Activated naive CD8-positive, alpha-beta T cell treated with anti-CD3 and anti-CD28 coated beads, Interleukin-2, amount 10 ng/mL, durations not matched to agents 7 days and 5 days (primary cell): ENCODE results near the gene TRIM66. TPM values are rescaled to one million over a fixed set of nuclear protein-coding genes. Genes with fewer than 3 reads are reported as not detected.

ENCODE experiments used
- ATAC-seq: fragments of 150-1000 bp; cut with Tn5 transposase; one replicate; pipeline ENCODE4 v1.10.0; 2021; ENCODE audit warnings: low read depth, moderate library complexity
- POLR2A ChIA-PET: fragments of 350-600 bp; sonication (Branson Sonifier 250); formaldehyde crosslinking; loops from one replicate; lab custom pipeline; 2021; ENCODE audit warnings: antibody characterized with exemption; lab: Charles Lee
- DNase-seq: peaks from one replicate; pipeline ENCODE4 v3.0.0; 2021
- H3K27ac Mint-ChIP-seq: one replicate; pipeline ENCODE4 v1.8.0; 2022; ENCODE audit warnings: mild to moderate bottlenecking, mixed read lengths
- H3K27me3 Mint-ChIP-seq: one replicate; pipeline ENCODE4 v1.8.0; 2022; ENCODE audit warnings: mild to moderate bottlenecking, moderate library complexity, mixed read lengths
- H3K36me3 Mint-ChIP-seq: one replicate; pipeline ENCODE4 v1.8.0; 2021; ENCODE audit warnings: mild to moderate bottlenecking, mixed read lengths
- H3K4me1 Mint-ChIP-seq: one replicate; pipeline ENCODE4 v1.8.0; 2021; ENCODE audit warnings: mixed read lengths
- H3K4me3 Mint-ChIP-seq: one replicate; pipeline ENCODE4 v1.8.0; 2022; ENCODE audit warnings: mild to moderate bottlenecking, moderate library complexity, mixed read lengths
- H3K9me3 Mint-ChIP-seq: one replicate; pipeline ENCODE4 v1.8.0; 2021; ENCODE audit warnings: mixed read lengths
- total RNA-seq, 2 experiments: library from RNA; stranded (reverse); gene quantifications; one replicate each; pipeline ENCODE4 v1.2.3, GENCODE V29; 2021

The TRIM66 gene
- total RNA-seq, 2 experiments from 2014 or later: 35.3 to 35.8 TPM

DNA sequence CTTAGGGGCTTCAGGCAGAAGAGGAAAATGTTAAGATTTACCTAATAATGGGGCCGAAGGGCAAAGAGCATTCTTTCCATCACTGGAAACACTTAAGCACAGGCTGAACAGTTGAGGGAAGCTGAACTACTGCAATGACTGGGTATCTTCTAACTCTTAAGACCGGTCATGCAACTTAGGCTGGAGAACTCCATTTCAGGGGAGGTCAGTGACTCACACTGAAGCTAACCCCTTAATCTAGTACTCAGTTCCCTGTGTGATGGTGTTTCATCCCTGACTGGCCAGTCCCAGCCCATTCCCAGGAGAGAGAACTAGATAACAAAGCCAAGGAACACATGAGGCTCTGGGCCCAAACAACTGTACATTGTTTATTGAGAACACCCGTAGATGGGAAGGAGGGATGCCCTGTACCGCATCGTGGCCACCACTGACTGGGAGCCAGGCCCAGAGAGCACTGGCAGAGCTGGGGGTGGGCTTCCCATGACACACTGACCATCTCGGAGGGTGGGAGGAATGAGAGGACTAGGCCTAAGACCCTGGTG is 10.6 kb upstream of the TRIM66 start:
- POLR2A ChIA-PET: no interaction called here
- H3K27ac Mint-ChIP-seq: no peak overlapping the region
- peaks cover 27% of the 10 kb centered on the region for H3K4me1 Mint-ChIP-seq
- H3K9me3 Mint-ChIP-seq: no peaks in the 10 kb centered on the region
- peaks cover 10% of the 10 kb centered on the region for H3K36me3 Mint-ChIP-seq
- no peak for DNase-seq
- no peaks in the 10 kb centered on the region for H3K27me3 Mint-ChIP-seq
- no peak overlapping the region for H3K4me3 Mint-ChIP-seq
- ATAC-seq: no peak

DNA sequence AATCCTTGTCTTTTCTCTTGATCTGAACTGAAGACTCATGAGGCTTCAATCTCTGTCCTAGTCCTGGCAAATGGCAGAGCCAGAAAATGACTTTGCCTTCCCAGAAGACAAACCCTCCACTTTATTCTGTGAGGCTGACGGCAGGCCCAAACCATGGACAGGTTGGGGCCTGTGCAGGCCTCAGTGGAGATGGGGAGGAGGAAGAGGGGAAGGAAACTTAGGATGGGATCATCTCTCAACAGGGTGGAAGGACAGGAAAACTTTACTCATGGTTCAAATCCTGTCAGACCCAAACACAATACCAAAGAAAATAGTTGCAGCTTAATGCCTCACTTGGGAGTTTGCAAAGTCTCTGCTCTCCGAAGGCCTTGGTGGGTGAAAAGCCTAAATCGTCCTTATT is 10.0 kb upstream of the TRIM66 start:
- Mint-ChIP-seq H3K36me3 (peaks cover 13% of the 10 kb centered on the region), H3K9me3 (no peaks in the 10 kb centered on the region), H3K27ac (no peak overlapping the region), H3K27me3 (no peaks in the 10 kb centered on the region), H3K4me1 (peaks cover 32% of the 10 kb centered on the region), H3K4me3 (no peak overlapping the region)
- POLR2A ChIA-PET: no interaction called here
- no peak for ATAC-seq
- no peak for DNase-seq

DNA sequence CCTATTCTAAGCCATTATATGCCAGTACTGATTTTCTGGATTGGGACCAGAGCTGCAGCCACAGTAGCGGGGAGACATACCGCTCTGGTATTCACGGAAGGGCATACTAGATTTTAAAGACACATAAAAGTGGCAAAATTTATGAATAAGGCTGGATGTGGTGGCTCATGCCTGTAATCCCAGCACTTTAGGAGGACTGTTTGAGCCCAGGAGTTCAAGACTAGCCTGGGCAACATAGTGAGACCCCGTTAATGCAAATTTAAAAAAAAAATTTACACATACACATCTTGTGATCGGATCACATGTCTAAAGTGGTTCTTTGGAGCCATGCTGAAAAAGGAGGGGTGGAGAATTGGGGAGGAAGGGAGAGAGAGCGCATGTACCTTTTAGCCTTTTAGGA is 9.1 kb upstream of the TRIM66 start:
- H3K27ac Mint-ChIP-seq: no peak overlapping the region
- ATAC-seq (no peak), DNase-seq (no peak)
- POLR2A ChIA-PET: interaction anchor here (2.1 kb wide), 1 partner anchor 9 kb away, joined by 12 read pairs; the partner anchor contains the start of genes RPL27A and TRIM66
- no peak overlapping the region for H3K4me3 Mint-ChIP-seq
- peaks cover 34% of the 10 kb centered on the region for H3K4me1 Mint-ChIP-seq
- no peaks in the 10 kb centered on the region for H3K27me3 Mint-ChIP-seq
- no peaks in the 10 kb centered on the region for H3K9me3 Mint-ChIP-seq
- peaks cover 13% of the 10 kb centered on the region for H3K36me3 Mint-ChIP-seq

DNA sequence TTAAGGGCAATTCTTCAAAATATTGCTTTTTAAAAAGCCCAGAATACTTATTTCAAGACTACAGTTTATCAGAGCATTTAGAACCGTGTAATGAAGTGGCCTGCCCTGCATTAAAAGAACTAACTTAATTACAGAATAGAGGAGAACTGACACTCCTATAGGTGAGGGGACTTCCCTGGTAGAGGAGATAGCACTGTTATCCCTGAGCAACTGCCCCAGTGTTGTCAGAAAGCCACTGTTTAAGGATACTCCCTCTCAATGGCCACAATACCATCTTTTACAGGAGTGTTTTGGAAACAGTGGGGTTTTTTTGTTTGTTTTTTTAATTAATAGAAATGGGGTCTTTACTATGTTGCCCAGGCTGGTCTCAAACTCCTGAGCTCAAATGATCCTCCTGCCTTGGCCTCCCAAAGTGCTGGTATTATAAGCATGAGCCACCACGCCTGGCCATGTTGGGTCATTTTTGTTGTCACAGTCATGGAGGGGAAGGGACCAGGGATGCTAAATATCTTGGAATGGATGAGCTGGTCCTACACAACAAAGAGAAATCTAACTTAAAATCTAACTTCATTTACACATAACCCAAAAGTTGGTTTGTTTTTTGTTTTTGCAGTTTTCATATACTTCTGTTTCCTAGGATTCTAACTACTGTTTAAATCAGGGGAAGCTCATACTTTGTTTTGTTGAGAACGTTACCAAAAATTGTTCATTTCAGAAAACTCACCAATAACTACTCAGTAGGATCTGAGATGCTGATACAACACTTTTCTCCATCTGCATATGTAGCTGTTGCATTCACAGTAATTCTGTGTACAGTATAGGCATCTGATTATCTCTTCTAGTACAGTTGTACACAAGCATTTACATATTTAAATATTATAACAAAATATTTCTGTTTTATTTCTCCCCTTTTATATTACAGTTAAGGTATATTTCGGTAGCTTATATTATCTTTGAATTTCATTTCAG is 8.2 kb upstream of the TRIM66 start:
- POLR2A ChIA-PET: interaction anchor here (2.1 kb wide), 1 partner anchor 9 kb away, joined by 12 read pairs; the partner anchor contains the start of genes RPL27A and TRIM66
- no peak for DNase-seq
- Mint-ChIP-seq H3K4me1 (peaks cover 35% of the 10 kb centered on the region), H3K4me3 (peak overlapping the region; percentile 96), H3K9me3 (no peaks in the 10 kb centered on the region), H3K36me3 (peaks cover 10% of the 10 kb centered on the region), H3K27ac (peak overlapping the region; percentile 96), H3K27me3 (no peaks in the 10 kb centered on the region)
- no peak for ATAC-seq

DNA sequence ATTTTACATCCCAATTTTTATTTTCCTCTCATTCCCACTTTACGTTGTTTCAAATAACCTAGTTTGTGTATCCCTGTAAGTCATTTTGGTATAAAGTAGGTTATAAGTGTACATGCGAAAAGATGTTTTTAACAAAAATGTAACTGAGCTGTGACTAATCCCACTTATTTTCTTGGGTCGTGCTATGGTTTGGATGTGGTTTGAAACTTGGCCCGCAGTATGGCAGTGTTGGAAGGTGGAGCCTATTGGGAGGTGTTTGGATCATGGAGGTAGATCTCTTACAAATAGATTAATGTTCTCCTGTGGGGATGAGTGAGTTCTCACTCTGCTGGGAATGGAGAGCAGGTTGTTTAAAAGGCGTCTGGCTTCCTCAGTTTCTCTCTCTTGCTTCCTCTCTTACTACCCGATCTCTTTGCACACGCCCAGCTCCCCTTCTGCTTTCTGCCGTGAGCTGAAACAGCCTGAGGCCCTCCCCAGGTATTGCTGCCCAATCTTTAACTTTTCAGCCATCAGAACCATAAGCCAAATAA is 7.3 kb upstream of the TRIM66 start:
- Mint-ChIP-seq H3K4me1 (peaks cover 43% of the 10 kb centered on the region), H3K36me3 (peaks cover 18% of the 10 kb centered on the region), H3K9me3 (no peaks in the 10 kb centered on the region), H3K27me3 (no peaks in the 10 kb centered on the region), H3K27ac (peak overlapping the region; percentile 96), H3K4me3 (peak overlapping the region; percentile 96)
- ATAC-seq (no peak), DNase-seq (no peak)
- POLR2A ChIA-PET: interaction anchor here (1.0 to 2.1 kb wide), 2 partner anchors 8 to 124 kb away, joined by 3 to 12 read pairs; partner anchors contain the start of genes RPL27A and TRIM66

DNA sequence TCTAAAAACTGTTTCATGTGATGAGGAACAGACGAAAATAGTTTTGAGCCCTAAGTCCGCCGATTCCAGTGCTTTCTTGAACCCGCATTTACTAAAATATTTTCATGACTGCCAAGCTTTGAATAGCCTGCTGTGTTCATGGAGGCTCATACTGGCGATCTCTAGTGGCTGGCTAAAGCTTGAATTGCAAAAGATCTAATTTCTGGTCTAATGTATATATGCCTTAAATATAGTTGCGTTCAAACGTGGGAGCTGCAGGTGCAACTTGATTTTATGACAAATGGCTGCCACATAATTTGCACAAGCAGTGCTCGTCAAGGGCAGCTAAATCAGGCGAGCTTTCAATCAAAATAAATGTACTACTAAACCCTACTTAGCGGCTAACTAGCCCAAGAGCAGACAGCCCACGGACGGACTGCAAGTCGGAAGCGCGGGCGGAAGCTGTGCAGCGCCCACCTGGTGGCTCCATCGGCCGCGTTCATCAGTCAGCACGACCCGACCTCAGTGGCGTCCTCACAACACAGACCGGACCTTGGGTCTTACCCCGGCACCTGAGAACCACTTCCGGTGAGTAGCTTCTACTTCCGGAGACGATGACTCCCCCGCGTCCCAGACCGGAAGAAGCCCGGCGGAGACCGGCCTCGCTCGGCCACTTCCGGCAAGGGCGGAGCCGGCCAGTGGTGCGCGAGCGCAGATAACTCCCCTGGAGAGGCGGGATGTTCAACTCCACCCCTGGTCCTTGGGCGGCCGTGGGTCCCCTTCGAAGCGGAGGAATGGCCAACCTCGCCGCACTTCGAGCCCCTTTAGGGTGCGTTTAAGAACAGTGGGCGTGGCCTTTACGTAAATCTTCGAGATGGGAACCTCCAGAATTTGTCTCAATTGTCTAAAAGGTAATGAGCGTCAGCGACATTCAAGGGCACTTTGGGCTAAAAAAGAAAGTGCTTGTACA is 6.2 kb upstream of the TRIM66 start:
- H3K27ac Mint-ChIP-seq: peak overlapping the region; percentile 96
- peak; percentile 95 for ATAC-seq

DNA sequence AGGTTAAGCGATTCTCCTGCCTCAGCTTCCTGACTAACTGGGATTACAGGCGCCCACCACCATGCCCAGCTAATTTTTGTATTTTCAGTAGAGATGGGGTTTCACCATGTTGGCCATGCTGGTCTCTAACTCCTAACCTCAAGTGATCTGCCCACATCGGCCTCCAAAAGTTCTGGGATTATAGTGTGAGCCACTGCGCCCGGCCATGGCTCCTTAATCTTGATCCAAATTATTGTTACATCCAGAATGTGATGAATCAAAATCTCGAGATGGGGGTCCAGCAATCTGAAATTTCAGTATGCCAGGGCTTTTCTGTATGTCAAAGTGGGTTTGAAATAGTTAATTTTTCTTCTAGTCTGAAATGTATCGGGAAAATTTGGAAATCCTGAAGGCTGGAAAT is 3.9 kb upstream of the TRIM66 start:
- POLR2A ChIA-PET: no interaction called here
- ATAC-seq: no peak
- Mint-ChIP-seq H3K9me3 (no peaks in the 10 kb centered on the region), H3K4me3 (no peak overlapping the region), H3K27me3 (no peaks in the 10 kb centered on the region), H3K4me1 (peaks cover 51% of the 10 kb centered on the region), H3K36me3 (peaks cover 29% of the 10 kb centered on the region), H3K27ac (no peak overlapping the region)
- no peak for DNase-seq

More for the DNA sequence above, 6.2 kb upstream of the TRIM66 start:
- H3K9me3 Mint-ChIP-seq: no peaks in the 10 kb centered on the region
- H3K4me1 Mint-ChIP-seq: peaks cover 47% of the 10 kb centered on the region
- H3K36me3 Mint-ChIP-seq: peaks cover 23% of the 10 kb centered on the region
- POLR2A ChIA-PET: interaction anchor here (0.7 to 1.4 kb wide), 10 partner anchors 15 to 276 kb away, joined by 3 to 9 read pairs (median 4); partner anchors contain the start of genes AKIP1 and TMEM9B
- peak; percentile 88 for DNase-seq
- H3K27me3 Mint-ChIP-seq: no peaks in the 10 kb centered on the region
- peak overlapping the region; percentile 96 for H3K4me3 Mint-ChIP-seq

DNA sequence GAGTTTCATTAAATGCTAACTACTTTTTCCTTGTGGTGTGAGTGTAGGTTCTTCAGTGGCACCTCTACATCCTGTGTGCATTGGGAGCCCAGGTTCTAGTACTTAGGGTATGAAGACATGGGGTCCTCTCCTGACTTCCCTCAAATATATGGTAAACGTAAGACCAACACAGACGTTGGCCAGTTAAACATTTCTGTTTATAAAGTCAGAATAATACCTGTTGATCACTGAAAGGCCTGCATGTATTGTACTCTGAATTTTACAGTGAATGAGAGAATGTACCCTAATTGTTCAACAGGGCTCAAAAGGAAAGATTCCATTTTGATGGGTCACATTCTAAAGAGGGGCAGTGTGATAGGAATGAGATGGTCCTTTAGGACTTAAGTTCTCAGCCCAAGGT is 3.4 kb upstream of the TRIM66 start:
- no peak overlapping the region for H3K27ac Mint-ChIP-seq
- no peaks in the 10 kb centered on the region for H3K9me3 Mint-ChIP-seq
- POLR2A ChIA-PET: no interaction called here
- ATAC-seq (no peak), DNase-seq (no peak)
- peaks cover 31% of the 10 kb centered on the region for H3K36me3 Mint-ChIP-seq
- no peaks in the 10 kb centered on the region for H3K27me3 Mint-ChIP-seq
- H3K4me1 Mint-ChIP-seq: peaks cover 52% of the 10 kb centered on the region
- no peak overlapping the region for H3K4me3 Mint-ChIP-seq

DNA sequence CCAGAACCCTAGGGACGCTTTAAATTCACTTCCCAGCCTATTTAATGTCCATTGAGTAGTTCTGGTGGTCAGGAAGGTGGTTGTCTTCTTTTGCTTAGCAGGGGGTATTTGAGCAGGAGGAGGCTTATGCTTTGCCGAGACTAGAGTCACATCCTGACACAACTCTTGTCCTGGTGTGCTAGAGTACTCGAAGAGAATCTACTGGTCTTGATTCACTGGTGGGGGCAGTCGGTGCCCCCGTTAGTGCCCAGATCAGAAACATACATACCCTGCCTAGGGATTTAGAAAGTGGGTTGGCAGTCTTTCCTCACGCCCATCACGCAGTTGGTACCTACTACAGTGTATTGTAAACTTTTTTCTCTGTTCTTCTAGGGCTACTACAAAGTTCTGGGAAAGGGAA is 2.8 kb upstream of the TRIM66 start:
- ATAC-seq (no peak), DNase-seq (no peak)
- Mint-ChIP-seq H3K4me1 (peaks cover 55% of the 10 kb centered on the region), H3K27me3 (no peaks in the 10 kb centered on the region), H3K27ac (peak overlapping the region; percentile 92), H3K4me3 (peak overlapping the region; percentile 98), H3K9me3 (peaks cover 1% of the 10 kb centered on the region), H3K36me3 (peaks cover 36% of the 10 kb centered on the region)
- POLR2A ChIA-PET: no interaction called here

DNA sequence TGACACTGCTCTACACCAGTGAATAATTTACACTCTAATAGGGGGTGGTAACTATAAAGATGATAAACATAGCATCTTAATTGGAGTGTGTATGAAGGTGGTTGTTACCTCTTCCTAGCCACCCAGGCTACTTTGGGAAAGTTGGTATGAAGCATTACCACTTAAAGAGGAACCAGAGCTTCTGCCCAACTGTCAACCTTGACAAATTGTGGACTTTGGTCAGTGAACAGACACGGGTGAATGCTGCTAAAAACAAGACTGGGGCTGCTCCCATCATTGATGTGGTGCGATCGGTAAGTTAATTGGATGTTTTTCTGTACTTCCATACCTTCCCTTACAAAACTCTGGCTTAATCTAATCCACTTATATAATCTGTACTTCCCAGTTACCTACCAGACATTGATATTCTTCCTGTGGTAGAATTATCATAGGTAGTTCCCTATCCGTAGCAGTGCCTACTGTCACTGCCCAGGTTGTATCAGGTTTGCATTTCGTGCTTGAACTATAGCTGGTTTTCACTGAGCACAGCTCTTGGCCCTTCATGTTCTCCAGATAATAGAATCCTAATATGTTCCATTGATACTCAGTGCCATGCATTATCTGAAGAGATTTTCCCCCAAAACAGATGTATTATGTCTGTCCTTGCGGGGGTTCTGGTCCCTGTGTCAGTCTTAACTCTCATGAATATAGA is 2.3 kb upstream of the TRIM66 start:
- Mint-ChIP-seq H3K9me3 (peaks cover 1% of the 10 kb centered on the region), H3K27me3 (no peaks in the 10 kb centered on the region), H3K27ac (peak overlapping the region; percentile 92), H3K4me1 (peaks cover 54% of the 10 kb centered on the region), H3K4me3 (peak overlapping the region; percentile 98), H3K36me3 (peaks cover 41% of the 10 kb centered on the region)
- DNase-seq: no peak
- POLR2A ChIA-PET: no interaction called here
- ATAC-seq: no peak

DNA sequence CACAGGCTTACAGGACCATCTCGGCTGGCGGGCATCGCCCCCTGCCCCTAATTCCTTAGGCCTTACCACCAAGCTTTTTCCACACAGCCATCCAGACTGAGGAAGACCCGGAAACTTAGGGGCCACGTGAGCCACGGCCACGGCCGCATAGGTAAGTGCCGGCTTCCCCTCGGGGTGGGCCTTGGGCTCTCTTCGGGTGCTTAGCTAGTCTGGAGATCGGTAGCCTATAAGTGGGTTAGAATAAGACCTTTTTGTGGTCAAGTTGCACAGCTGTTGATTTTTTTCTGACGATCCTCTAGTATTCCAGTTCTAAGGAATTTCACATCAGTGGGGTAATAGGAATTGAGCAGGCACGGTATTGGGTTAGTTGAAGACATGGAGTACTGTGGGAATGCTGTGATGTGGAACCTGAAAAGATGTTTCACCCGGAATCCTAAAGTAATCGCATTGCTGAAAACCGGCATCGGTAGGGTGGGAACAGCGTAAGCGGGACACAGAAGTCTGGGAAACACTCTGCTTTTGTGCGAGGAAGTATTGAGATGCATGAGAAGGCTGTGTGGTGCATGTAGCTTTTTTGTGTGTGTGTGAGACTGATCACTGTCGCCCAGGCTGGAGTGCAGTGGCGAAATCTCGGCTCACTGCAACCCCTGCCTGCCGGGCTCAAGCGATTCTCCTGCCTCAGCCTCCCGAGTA is 796 bp upstream of the TRIM66 start:
- POLR2A ChIA-PET: interaction anchor here (0.6 to 3.1 kb wide), 13 partner anchors 10 to 778 kb away, joined by 3 to 28 read pairs (median 6); partner anchors contain the start of genes AKIP1, TMEM41B, TMEM9B and ZNF143
- Mint-ChIP-seq H3K36me3 (peaks cover 45% of the 10 kb centered on the region), H3K27ac (peak overlapping the region; percentile 92), H3K4me3 (peak overlapping the region; percentile 98), H3K9me3 (peaks cover 1% of the 10 kb centered on the region), H3K4me1 (peaks cover 48% of the 10 kb centered on the region), H3K27me3 (no peaks in the 10 kb centered on the region)
- DNase-seq (no peak), ATAC-seq (peak; percentile 8)
